HUES6 (cell line): Measurements from ENCODE around the gene CDIP1.

Experiments
- H3K27ac ChIP-seq: 2 replicates; pipeline ENCODE4 v1.7.0; 2013; ENCODE audit warnings: low read depth, mild to moderate bottlenecking, low read length, inconsistent platforms
- H3K27me3 ChIP-seq: 2 replicates; pipeline ENCODE4 v1.6.1; 2013; ENCODE audit warnings: low read length; ENCODE audit not compliant: control insufficient read depth, insufficient read depth
- H3K36me3 ChIP-seq: 2 replicates; pipeline ENCODE4 v1.6.1; 2013; ENCODE audit warnings: low read length; ENCODE audit not compliant: control insufficient read depth, insufficient read depth
- H3K4me1 ChIP-seq: 2 replicates; pipeline ENCODE4 v1.6.1; 2013; ENCODE audit warnings: low read length; ENCODE audit not compliant: control insufficient read depth, insufficient read depth
- H3K4me3 ChIP-seq: 2 replicates; pipeline ENCODE4 v1.5.1; 2013; ENCODE audit warnings: low read depth, low read length
- H3K9ac ChIP-seq: one replicate; pipeline ENCODE4 v1.6.1; 2013; ENCODE audit warnings: mild to moderate bottlenecking, low read length
- H3K9me3 ChIP-seq: 2 replicates; pipeline ENCODE4 v1.6.1; 2013; ENCODE audit warnings: low read depth, low read length; ENCODE audit not compliant: control insufficient read depth, insufficient read depth

Gene CDIP1

GRCh38 chr16:4513881-4514280 is 24.7 kb downstream of the CDIP1 start:
- Histone ChIP-seq H3K4me1 (no peaks in the 10 kb centered on the region), H3K27me3 (no peaks in the 10 kb centered on the region), H3K9me3 (no peaks in the 10 kb centered on the region), H3K27ac (no peak overlapping the region), H3K9ac (no peak overlapping the region), H3K4me3 (no peak overlapping the region), H3K36me3 (peaks cover 50% of the 10 kb centered on the region)

- no peak overlapping the region for H3K4me3 ChIP-seq
- peaks cover 56% of the 10 kb centered on the region for H3K36me3 ChIP-seq
- H3K27me3 ChIP-seq: no peaks in the 10 kb centered on the region
- H3K4me1 ChIP-seq: no peaks in the 10 kb centered on the region
- H3K9me3 ChIP-seq: no peaks in the 10 kb centered on the region
- H3K9ac ChIP-seq: no peak overlapping the region
- H3K27ac ChIP-seq: no peak overlapping the region
Measured at GRCh38 chr16:4513086-4513860, 25.3 kb downstream of the CDIP1 start.

DNA sequence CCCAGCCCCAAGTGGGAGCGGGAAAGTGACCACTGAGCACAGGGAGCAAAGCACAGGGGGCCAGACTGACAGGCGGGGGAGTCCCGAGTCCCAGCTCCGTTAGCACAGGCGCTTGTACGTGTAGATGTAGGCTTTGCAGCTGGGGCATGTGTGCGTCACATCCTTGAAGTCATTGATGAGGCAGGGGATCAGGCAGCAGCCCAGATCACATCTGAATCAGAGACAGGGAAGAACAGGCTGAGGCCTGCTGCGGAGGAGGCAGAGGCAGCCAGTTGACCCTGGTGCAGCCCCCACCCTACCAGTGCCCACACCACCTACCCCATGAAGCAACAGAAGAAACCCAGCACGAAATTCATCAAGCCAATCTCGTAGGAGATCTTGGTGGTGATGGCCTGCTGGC is 26.1 kb downstream of the CDIP1 start:
- H3K27ac ChIP-seq: no peak overlapping the region

DNA sequence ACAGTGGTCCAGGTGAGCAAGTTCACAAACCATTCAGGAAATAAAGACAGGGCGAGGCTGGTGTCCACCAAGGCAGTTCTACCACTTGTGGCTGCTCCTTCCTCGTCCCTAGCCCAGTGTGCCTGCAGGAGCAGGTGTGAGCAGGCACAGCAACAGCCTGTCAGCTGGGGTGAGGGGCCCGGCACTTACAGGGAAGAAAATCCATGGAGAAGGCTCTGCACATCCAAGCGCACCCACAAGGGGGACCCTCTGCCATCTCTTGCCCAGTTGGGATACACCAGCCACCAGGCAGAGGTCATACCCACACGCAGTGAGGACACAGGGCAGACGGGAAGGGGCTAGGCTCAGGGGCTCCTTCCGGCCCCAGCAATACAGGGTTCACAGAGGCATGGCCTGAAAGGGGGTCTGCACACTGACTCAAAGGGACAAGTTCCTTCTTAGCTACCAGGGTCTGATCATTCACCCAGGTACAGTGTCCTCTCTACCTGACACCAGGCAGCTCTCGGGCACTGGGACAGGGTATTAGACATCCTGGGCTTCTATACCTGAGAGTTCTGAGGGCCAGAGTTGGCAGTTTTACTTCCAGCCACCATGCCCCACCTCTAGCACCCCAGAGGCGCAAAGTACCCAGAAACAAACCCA is 27.0 kb downstream of the CDIP1 start:
- H3K27me3 ChIP-seq: no peaks in the 10 kb centered on the region

More for the DNA sequence above, 26.1 kb downstream of the CDIP1 start:
- no peaks in the 10 kb centered on the region for H3K4me1 ChIP-seq
- peaks cover 64% of the 10 kb centered on the region for H3K36me3 ChIP-seq
- H3K27me3 ChIP-seq: no peaks in the 10 kb centered on the region
- H3K9ac ChIP-seq: no peak overlapping the region
- no peaks in the 10 kb centered on the region for H3K9me3 ChIP-seq
- no peak overlapping the region for H3K4me3 ChIP-seq

DNA sequence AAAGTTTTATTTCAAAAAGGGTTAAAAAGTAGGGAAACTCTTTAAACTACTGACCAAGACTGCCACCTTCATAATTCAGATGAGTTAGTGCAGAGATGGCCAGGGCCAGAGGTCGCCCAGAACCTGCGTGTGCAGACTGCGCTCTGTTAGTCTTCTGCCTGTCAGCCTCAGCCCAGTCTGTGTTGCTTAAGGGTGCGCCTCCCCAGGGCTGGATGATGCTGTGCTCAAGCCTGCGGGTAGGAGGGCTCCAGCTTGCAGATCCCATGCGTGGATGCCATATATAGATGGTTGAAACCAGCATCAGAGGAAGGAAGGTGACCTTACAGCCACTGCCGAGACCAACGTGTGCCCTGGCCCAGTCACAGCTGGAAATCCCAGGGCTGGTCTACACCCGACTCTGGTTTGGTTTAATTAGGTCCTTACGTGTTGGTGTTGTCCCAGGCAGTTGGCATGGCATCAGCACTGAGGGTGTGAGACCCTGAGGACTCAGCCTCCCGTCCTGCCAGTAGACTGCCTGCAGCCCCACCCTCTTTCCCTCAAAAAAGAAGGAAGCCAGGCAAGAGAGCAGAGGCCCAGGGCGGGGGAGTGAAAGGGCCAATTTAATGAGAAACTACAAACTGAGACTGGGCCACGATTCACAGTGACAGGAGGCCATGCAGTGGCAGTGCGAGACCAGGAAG is 27.7 kb downstream of the CDIP1 start:
- Histone ChIP-seq H3K4me3 (no peak overlapping the region), H3K27ac (no peak overlapping the region), H3K9me3 (no peaks in the 10 kb centered on the region), H3K27me3 (no peaks in the 10 kb centered on the region), H3K4me1 (no peaks in the 10 kb centered on the region), H3K36me3 (peaks cover 67% of the 10 kb centered on the region), H3K9ac (no peak overlapping the region)

More for the DNA sequence above, 27.0 kb downstream of the CDIP1 start:
- Histone ChIP-seq H3K27ac (no peak overlapping the region), H3K4me3 (no peak overlapping the region), H3K4me1 (no peaks in the 10 kb centered on the region), H3K9me3 (no peaks in the 10 kb centered on the region), H3K36me3 (peaks cover 67% of the 10 kb centered on the region), H3K9ac (no peak overlapping the region)

DNA sequence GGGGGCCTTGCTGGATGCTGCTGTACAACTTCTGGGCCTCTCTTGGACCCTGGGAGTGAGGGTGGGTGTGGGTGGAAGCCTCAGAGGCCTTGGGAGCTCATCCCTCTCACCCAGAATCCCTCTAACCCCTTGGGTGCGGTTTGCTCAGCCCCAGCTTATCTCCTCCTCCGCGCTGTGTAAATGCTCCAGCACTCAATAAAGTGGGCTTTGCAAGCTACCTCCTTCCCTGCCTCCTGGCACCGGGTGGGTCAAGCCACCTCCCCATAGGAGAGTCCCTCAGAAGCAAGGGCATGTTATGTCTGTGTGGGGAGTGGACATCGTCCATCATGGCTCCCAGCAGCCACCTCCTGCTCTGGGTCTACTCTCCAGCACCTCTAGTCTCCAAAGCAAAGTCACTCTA is 28.4 kb downstream of the CDIP1 start:
- no peak overlapping the region for H3K4me3 ChIP-seq
- no peaks in the 10 kb centered on the region for H3K27me3 ChIP-seq
- H3K27ac ChIP-seq: no peak overlapping the region
- H3K9ac ChIP-seq: no peak overlapping the region
- peaks cover 69% of the 10 kb centered on the region for H3K36me3 ChIP-seq
- no peaks in the 10 kb centered on the region for H3K9me3 ChIP-seq
- H3K4me1 ChIP-seq: no peaks in the 10 kb centered on the region

- no peak overlapping the region for H3K9ac ChIP-seq
- H3K4me3 ChIP-seq: no peak overlapping the region
- H3K27ac ChIP-seq: no peak overlapping the region
- H3K27me3 ChIP-seq: no peaks in the 10 kb centered on the region
- H3K9me3 ChIP-seq: no peaks in the 10 kb centered on the region
- no peaks in the 10 kb centered on the region for H3K4me1 ChIP-seq
- peaks cover 68% of the 10 kb centered on the region for H3K36me3 ChIP-seq
Measured at GRCh38 chr16:4509420-4509819, 29.2 kb downstream of the CDIP1 start.

DNA sequence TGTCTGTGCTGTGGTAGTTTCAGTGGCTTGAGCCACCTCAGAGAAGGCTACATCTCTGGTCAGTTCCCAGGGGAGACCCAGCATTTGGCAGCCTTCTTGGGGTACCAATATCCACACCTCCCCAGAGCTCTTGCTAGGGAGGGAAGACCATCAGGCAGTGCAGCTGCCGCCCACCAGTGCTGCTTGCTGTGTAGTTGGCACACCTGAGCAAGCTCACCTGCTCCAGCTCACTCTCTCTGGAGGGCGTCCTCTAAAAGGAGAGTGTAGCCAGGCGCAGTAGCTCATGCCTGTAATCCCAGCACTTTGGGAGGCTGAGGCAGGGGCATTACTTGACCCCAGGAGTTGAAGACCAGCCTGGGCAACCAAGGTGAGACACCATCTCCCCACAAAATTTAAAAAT is 29.8 kb downstream of the CDIP1 start:
- Histone ChIP-seq H3K9ac (no peak overlapping the region), H3K27ac (no peak overlapping the region), H3K27me3 (no peaks in the 10 kb centered on the region), H3K4me1 (no peaks in the 10 kb centered on the region), H3K4me3 (no peak overlapping the region), H3K36me3 (peaks cover 62% of the 10 kb centered on the region), H3K9me3 (no peaks in the 10 kb centered on the region)

GRCh38 chr16:4507588-4508345 is 30.8 kb downstream of the CDIP1 start:
- H3K27ac ChIP-seq: no peak overlapping the region

GRCh38 chr16:4506450-4506849 is 32.1 kb downstream of the CDIP1 start:
- Histone ChIP-seq H3K9ac (no peak overlapping the region), H3K36me3 (peaks cover 41% of the 10 kb centered on the region), H3K27ac (no peak overlapping the region)

More at GRCh38 chr16:4507588-4508345, 30.8 kb downstream of the CDIP1 start:
- Histone ChIP-seq H3K4me3 (no peak overlapping the region), H3K4me1 (no peaks in the 10 kb centered on the region), H3K27me3 (no peaks in the 10 kb centered on the region), H3K9ac (no peak overlapping the region), H3K9me3 (no peaks in the 10 kb centered on the region), H3K36me3 (peaks cover 53% of the 10 kb centered on the region)

More at GRCh38 chr16:4506450-4506849, 32.1 kb downstream of the CDIP1 start:
- no peaks in the 10 kb centered on the region for H3K4me1 ChIP-seq
- H3K4me3 ChIP-seq: no peak overlapping the region
- H3K9me3 ChIP-seq: no peaks in the 10 kb centered on the region
- H3K27me3 ChIP-seq: no peaks in the 10 kb centered on the region
